Measurements from ENCODE around the gene GZMM.

The GZMM gene

GRCh38 chr19:495402-496111 lies 48.3 kb upstream of the GZMM start (continued):
- no peak for TF ChIP-seq PBX3 (CRISPR knock-in tag; IDR thresholded peaks at IDR 0.05)
- TF ChIP-seq ZNF391 (tag by site-specific recombination; IDR thresholded peaks at IDR 0.05; ENCODE audit: borderline replicate concordance, low read depth), result no peak
- TF ChIP-seq ZEB2 (tag by site-specific recombination; IDR thresholded peaks at IDR 0.05), result no peak
- TF ChIP-seq CTCF (tag by site-specific recombination; IDR thresholded peaks at IDR 0.05), result peak; percentile 77
- no peak for TF ChIP-seq ZNF146 (tag by site-specific recombination; IDR thresholded peaks at IDR 0.05)
- no peak for TF ChIP-seq ZNF223 (tag by site-specific recombination; IDR thresholded peaks at IDR 0.05)
- TF ChIP-seq ZNF549 (tag by site-specific recombination; IDR thresholded peaks at IDR 0.05), result no peak
- TF ChIP-seq ZSCAN18 (tag by site-specific recombination; IDR thresholded peaks at IDR 0.05), result no peak
- no peak for TF ChIP-seq SCRT1 (tag by site-specific recombination; IDR thresholded peaks at IDR 0.05; ENCODE audit: borderline replicate concordance)
- TF ChIP-seq ZSCAN4 (tag by site-specific recombination; IDR thresholded peaks at IDR 0.05), result no peak
- TF ChIP-seq ZIC2 (tag by site-specific recombination; IDR thresholded peaks at IDR 0.05), result no peak
- no peak for TF ChIP-seq ZNF560 (tag by site-specific recombination; IDR thresholded peaks at IDR 0.05; ENCODE audit: borderline replicate concordance)
- no peak for TF ChIP-seq PRDM2 (tag by site-specific recombination; IDR thresholded peaks at IDR 0.05; ENCODE audit: borderline replicate concordance)
- no peak for TF ChIP-seq ZBTB1 (tag by site-specific recombination; IDR thresholded peaks at IDR 0.05)
- no peak for TF ChIP-seq ZNF701 (tag by site-specific recombination; IDR thresholded peaks at IDR 0.05)
- no peak for TF ChIP-seq ZNF654 (tag by site-specific recombination; IDR thresholded peaks at IDR 0.05; ENCODE audit: low read depth)
- TF ChIP-seq ZSCAN16 (tag by site-specific recombination; IDR thresholded peaks at IDR 0.05), result no peak
- TF ChIP-seq ZNF548 (tag by site-specific recombination; IDR thresholded peaks at IDR 0.05), result no peak
- peak; percentile 92 for TF ChIP-seq ZBTB17 (tag by site-specific recombination; IDR thresholded peaks at IDR 0.05)
- no peak for TF ChIP-seq HOXD13 (CRISPR knock-in tag; IDR thresholded peaks at IDR 0.05; ENCODE audit: borderline replicate concordance)
- no peak for TF ChIP-seq ZBTB44 (tag by site-specific recombination; IDR thresholded peaks at IDR 0.05)
- no peak for TF ChIP-seq SETDB1 (IDR thresholded peaks at IDR 0.05; ENCODE audit: insufficient read length, low read length)
- TF ChIP-seq ZNF248 (tag by site-specific recombination; IDR thresholded peaks at IDR 0.05), result no peak
- no peak for TF ChIP-seq ZNF184 (tag by site-specific recombination; IDR thresholded peaks at IDR 0.05)
- no peak for TF ChIP-seq ZNF48 (tag by site-specific recombination; IDR thresholded peaks at IDR 0.05)
- peak; percentile 72 for TF ChIP-seq SCRT2 (tag by site-specific recombination; IDR thresholded peaks at IDR 0.05)
- no peak for TF ChIP-seq ZXDB (tag by site-specific recombination; IDR thresholded peaks at IDR 0.05)
- no peak for TF ChIP-seq GLI2 (tag by site-specific recombination; IDR thresholded peaks at IDR 0.05; ENCODE audit: borderline replicate concordance, low read depth)
